A549 (cell line): ENCODE measurements around the gene FAM174B. TPM values are rescaled to one million over a fixed set of nuclear protein-coding genes. Genes with fewer than 3 reads are reported as not detected.
"Not testable (repeated sequence)": the region's sequence is repeated elsewhere in the genome, so short reads cannot be mapped to it uniquely, and the experiment has no call there.

Experiments
- ATAC-seq, 2 experiments: fragments of 200-7000 bp in 1 of 2; fragments of >200 bp in 1 of 2; cut with Nextera tagmentation in 1 of 2; cut with Tn5 transposase in 1 of 2; 3 replicates each; pipeline versions ENCODE4 v1.8.0 to v1.9.1; 2018 to 2020; ENCODE audit warnings: mild to moderate bottlenecking in 1 of 2, moderate library complexity in 1 of 2
- CTCF ChIA-PET: fragments of 300-600 bp; sonication (Branson Sonifier 250); formaldehyde crosslinking; extraction: SDS; loops from one replicate; lab custom pipeline; 2021; ENCODE audit warnings: antibody characterized with exemption, inconsistent platforms; lab: Yijun Ruan, JAX
- POLR2A ChIA-PET: fragments of 350-600 bp; formaldehyde crosslinking; extraction: SDS; loops from one replicate; lab custom pipeline; 2021; ENCODE audit warnings: antibody characterized with exemption, inconsistent platforms; lab: Yijun Ruan, JAX
- DNase-seq, 2 experiments: peaks; one replicate each; pipeline versions ENCODE4 v3.0.0 to v3.0.0-alpha.2; 2011 to 2016; ENCODE audit warnings: low read depth in 1 of 2, low spot score in 1 of 2
- FAIRE-seq: peaks from 2 replicates; lab custom pipeline; 2011; peaks lifted over from hg19 to GRCh38; lab: Jason Lieb, UNC
- H3K27ac ChIP-seq, 2 experiments: fragments of >200 bp; sonication (Bioruptor Twin); formaldehyde crosslinking; 3 replicates each; pipeline ENCODE4 v1.5.1; 2016 to 2017
- H3K4me1 ChIP-seq: fragments of >200 bp; sonication (Bioruptor Twin); formaldehyde crosslinking; 3 replicates; pipeline ENCODE4 v1.6.1; 2016
- H3K4me2 ChIP-seq: fragments of >200 bp; sonication (Bioruptor Twin); formaldehyde crosslinking; 3 replicates; pipeline ENCODE4 v1.6.1; 2016
- H3K4me3 ChIP-seq: fragments of >200 bp; sonication (Bioruptor Twin); formaldehyde crosslinking; 3 replicates; pipeline ENCODE4 v1.5.1; 2016
- H3K9me3 ChIP-seq: fragments of >200 bp; sonication (Bioruptor Twin); formaldehyde crosslinking; 3 replicates; pipeline ENCODE4 v1.6.1; 2016
- CBX2 ChIP-seq: fragments of 200-600 bp; sonication (generic); IDR thresholded peaks from 2 replicates; pipeline ENCODE4 v1.6.1; 2016; ENCODE audit warnings: low read depth, mild to moderate bottlenecking, borderline replicate concordance
- CBX8 ChIP-seq: fragments of 200-600 bp; sonication (generic); IDR thresholded peaks from 2 replicates; pipeline ENCODE4 v1.6.1; 2016
- CHD2 ChIP-seq: fragments of 150-350 bp; IDR thresholded peaks from 2 replicates; pipeline ENCODE4 v1.6.1; 2014; ENCODE audit warnings: low read length; ENCODE audit not compliant: partially characterized antibody
- CTCF ChIP-seq: fragments of >200 bp; sonication (Bioruptor Twin); formaldehyde crosslinking; IDR thresholded peaks from 3 replicates; pipeline ENCODE4 v1.5.1; 2016
- EHF ChIP-seq: fragments of 250-450 bp; sonication (Bioruptor Pico); IDR thresholded peaks from 2 replicates; pipeline ENCODE4 v1.5.0; 2020; ENCODE audit warnings: mild to moderate bottlenecking
- EP300 ChIP-seq, 2 experiments: fragments of >200 bp; sonication (Bioruptor Twin); formaldehyde crosslinking; IDR thresholded peaks; 2 replicates in 1 of 2; 3 replicates in 1 of 2; pipeline ENCODE4 v1.6.1; 2016 to 2017
- HDAC2 ChIP-seq: fragments of 200-600 bp; sonication (generic); IDR thresholded peaks from 2 replicates; pipeline ENCODE4 v1.6.1; 2016
- HES2 ChIP-seq: fragments of >200 bp; sonication (Bioruptor Twin); formaldehyde crosslinking; IDR thresholded peaks from 2 replicates; pipeline ENCODE4 v1.6.1; 2016
- HEYL ChIP-seq: fragments of 250-450 bp; sonication (Bioruptor Pico); IDR thresholded peaks from 2 replicates; pipeline ENCODE4 v1.8.0; 2021; ENCODE audit warnings: mild to moderate bottlenecking, moderate library complexity
- HMGXB4 ChIP-seq: fragments of 250-450 bp; sonication (Bioruptor Pico); IDR thresholded peaks from 2 replicates; pipeline ENCODE4 v1.5.0; 2021; ENCODE audit warnings: mild to moderate bottlenecking, moderate library complexity, borderline replicate concordance
- HOXB13 ChIP-seq: fragments of 250-450 bp; sonication (Bioruptor Pico); IDR thresholded peaks from 2 replicates; pipeline ENCODE4 v1.5.0; 2020; ENCODE audit warnings: low read depth, mild to moderate bottlenecking, moderate library complexity
- NPAS2 ChIP-seq: fragments of 250-450 bp; sonication (Bioruptor Pico); IDR thresholded peaks from 2 replicates; pipeline ENCODE4 v1.8.0; 2022; ENCODE audit warnings: mild to moderate bottlenecking, moderate library complexity, borderline replicate concordance
- NR3C1 ChIP-seq: fragments of >200 bp; sonication (Bioruptor Twin); formaldehyde crosslinking; IDR thresholded peaks from 3 replicates; pipeline ENCODE4 v1.6.1; 2017
- POLR2AphosphoS2 ChIP-seq: conservative IDR thresholded peaks from 2 replicates; pipeline ENCODE4 v1.6.1; 2012; ENCODE audit warnings: low read length, improper control_type of control experiment, inconsistent platforms
- ZC3H11A ChIP-seq: fragments of 450-650 bp; IDR thresholded peaks from 2 replicates; pipeline ENCODE4 v1.6.1; 2014; ENCODE audit warnings: antibody characterized with exemption, mild to moderate bottlenecking
- ZNF302 ChIP-seq: fragments of 250-450 bp; sonication (Bioruptor Pico); IDR thresholded peaks from 2 replicates; pipeline ENCODE4 v1.9.0; 2021; ENCODE audit warnings: inconsistent platforms, mild to moderate bottlenecking, moderate library complexity
- WGBS: methylation state at CpG from one replicate; pipeline ENCODE4 v1.1.6; 2017; ENCODE audit errors: missing lambda C conversion rate; 5-methylcytosine and 5-hydroxymethylcytosine counted together
- polyA plus RNA-seq, 4 experiments: library from polyadenylated mRNA; depleted of rRNA in 3 of 4; stranded (reverse); fragments of >200 nt; fragmentation: RNase III in 1 of 4; extraction: RNeasy Plus Mini Kit Qiagen cat#74134 plus additional on column Dnase treatment in 1 of 4; gene quantifications; 2 replicates in 3 of 4; 3 replicates in 1 of 4; pipeline ENCODE4 v1.2.3, GENCODE V29; 2011 to 2017
- TF ChIP-seq, protein P1 (sequence below): fragments of 200-600 bp; sonication (generic); IDR thresholded peaks from 2 replicates; pipeline ENCODE4 v1.6.1; 2016; ENCODE audit warnings: antibody characterized with exemption, mild to moderate bottlenecking, moderate library complexity
- TF ChIP-seq, protein P2 (sequence below): fragments of >200 bp; sonication (Bioruptor Twin); formaldehyde crosslinking; IDR thresholded peaks from 3 replicates; pipeline ENCODE4 v1.6.1; 2016
- TF ChIP-seq, protein P3 (sequence below): IDR thresholded peaks from 2 replicates; pipeline ENCODE4 v1.6.1; 2012

Gene FAM174B
- polyA plus RNA-seq, 2 of the 4 experiments (the other 2 are of a cell fraction), result 4.6 to 13.9 TPM

DNA sequence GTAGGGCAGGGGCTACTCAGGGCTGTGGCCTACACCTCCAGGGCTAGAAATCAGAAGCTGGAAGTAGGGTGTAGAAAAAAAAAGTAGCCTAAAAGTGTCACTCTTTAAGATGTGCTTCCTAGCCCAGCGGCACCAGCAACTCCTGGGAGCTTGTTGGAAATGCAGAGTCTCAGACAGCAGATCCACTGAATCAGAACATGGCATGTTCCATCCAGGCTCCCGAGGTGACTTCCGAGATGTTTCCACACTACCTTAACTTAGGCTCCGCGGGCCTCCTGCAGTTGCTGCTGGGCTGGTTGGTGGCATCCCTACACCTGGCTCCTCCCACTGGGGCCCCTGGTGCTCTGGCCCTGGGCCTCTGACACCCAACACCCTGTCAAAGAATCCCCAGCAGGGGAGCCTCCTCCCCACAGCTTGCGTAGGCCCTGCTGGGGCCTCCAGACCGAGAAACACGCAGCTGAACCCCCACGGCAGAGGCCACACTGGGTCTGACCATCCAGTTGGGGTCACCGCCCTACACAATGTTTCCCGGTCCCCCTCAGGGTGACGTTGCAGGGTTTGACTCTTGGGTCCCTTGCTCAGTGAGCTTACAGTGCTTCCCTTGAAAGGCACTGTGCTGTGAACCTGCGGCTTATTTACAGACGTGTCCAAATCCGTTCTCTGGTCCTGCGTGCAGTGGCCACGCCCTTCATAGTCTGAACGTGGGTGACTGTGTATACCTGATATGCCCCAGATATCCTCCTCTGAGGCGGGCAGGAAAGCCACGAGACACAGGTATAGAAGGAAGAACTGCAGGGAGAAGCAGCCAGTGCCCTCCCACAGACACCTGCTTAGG, 46.5 kb downstream of the FAM174B start (continued):
- TF ChIP-seq POLR2AphosphoS2 (no peak), HES2 (no peak), HOXB13 (no peak)
- TF ChIP-seq, protein P1, sequence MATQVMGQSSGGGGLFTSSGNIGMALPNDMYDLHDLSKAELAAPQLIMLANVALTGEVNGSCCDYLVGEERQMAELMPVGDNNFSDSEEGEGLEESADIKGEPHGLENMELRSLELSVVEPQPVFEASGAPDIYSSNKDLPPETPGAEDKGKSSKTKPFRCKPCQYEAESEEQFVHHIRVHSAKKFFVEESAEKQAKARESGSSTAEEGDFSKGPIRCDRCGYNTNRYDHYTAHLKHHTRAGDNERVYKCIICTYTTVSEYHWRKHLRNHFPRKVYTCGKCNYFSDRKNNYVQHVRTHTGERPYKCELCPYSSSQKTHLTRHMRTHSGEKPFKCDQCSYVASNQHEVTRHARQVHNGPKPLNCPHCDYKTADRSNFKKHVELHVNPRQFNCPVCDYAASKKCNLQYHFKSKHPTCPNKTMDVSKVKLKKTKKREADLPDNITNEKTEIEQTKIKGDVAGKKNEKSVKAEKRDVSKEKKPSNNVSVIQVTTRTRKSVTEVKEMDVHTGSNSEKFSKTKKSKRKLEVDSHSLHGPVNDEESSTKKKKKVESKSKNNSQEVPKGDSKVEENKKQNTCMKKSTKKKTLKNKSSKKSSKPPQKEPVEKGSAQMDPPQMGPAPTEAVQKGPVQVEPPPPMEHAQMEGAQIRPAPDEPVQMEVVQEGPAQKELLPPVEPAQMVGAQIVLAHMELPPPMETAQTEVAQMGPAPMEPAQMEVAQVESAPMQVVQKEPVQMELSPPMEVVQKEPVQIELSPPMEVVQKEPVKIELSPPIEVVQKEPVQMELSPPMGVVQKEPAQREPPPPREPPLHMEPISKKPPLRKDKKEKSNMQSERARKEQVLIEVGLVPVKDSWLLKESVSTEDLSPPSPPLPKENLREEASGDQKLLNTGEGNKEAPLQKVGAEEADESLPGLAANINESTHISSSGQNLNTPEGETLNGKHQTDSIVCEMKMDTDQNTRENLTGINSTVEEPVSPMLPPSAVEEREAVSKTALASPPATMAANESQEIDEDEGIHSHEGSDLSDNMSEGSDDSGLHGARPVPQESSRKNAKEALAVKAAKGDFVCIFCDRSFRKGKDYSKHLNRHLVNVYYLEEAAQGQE, result no peak

DNA sequence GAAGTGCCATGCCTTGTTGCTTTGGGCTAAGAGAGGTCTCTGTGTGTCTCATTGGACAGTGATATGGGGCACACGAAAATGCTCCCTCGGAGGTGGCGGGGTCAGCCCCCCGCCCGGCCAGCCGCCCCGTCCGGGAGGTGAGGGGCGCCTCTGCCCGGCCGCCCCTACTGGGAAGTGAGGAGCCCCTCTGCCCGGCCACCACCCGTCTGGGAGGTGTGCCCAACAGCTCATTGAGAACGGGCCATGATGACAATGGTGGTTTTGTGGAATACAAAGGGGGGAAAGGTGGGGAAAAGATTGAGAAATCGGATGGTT, 48.8 kb downstream of the FAM174B start:
- H3K4me2 ChIP-seq, FAIRE-seq, CTCF ChIA-PET, POLR2A ChIA-PET, H3K27ac ChIP-seq, H3K9me3 ChIP-seq, H3K4me1 ChIP-seq, ATAC-seq, H3K4me3 ChIP-seq, DNase-seq: not testable (repeated sequence)
- WGBS, result 45% methylated on average over 6 of the region's 15 CpGs

DNA sequence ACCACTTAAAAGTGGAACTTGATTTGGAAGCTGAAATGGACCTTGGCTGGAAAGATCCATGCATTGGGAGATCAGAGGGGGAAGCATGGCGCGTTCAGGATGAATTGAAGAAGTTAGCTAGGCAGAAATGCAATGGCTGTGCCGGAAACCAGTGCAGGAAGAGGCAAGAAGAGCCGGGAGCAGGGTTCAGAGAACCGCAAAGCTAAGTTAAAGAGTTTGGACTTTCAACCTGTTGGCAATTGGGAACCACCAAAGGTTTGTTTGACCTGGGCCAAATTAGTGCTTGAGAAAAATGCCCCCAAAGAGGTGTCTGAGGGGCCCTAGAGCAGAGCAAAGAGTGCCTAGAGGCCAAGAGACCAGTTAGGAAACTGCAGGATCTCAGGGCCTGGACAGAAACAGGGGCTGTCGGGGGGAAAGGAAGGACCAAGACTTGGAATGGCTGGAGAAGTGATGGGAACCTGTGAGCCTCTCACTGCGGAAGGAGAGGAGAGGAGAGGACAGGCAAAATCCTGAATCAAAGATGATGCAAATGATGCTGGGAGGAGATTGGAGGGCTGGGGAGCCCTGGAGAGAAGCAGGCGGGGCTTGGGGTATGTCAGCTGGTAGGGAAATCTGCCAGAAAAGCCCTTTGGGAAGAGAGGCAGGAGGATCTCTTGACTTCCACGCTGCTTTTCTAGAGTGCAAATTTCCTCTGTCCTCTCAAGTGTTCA, 49.3 kb downstream of the FAM174B start:
- ATAC-seq, result no peak; a peak in 1 of 6 replicates
- TF ChIP-seq CHD2 (no peak), ZC3H11A (no peak), EHF (CRISPR knock-in tag) (no peak), HEYL (CRISPR knock-in tag) (no peak), NR3C1 (no peak), HMGXB4 (no peak), EP300 (IDR thresholded peaks at IDR 0.05) (no peak), NPAS2 (CRISPR knock-in tag) (no peak), POLR2AphosphoS2 (no peak), CTCF (no peak), ZNF302 (no peak), CBX2 (no peak), HDAC2 (no peak), CBX8 (no peak)
- TF ChIP-seq, protein P2, sequence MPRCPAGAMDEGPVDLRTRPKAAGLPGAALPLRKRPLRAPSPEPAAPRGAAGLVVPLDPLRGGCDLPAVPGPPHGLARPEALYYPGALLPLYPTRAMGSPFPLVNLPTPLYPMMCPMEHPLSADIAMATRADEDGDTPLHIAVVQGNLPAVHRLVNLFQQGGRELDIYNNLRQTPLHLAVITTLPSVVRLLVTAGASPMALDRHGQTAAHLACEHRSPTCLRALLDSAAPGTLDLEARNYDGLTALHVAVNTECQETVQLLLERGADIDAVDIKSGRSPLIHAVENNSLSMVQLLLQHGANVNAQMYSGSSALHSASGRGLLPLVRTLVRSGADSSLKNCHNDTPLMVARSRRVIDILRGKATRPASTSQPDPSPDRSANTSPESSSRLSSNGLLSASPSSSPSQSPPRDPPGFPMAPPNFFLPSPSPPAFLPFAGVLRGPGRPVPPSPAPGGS, result no peak
- TF ChIP-seq, protein P1, result no peak
- TF ChIP-seq, protein P3, sequence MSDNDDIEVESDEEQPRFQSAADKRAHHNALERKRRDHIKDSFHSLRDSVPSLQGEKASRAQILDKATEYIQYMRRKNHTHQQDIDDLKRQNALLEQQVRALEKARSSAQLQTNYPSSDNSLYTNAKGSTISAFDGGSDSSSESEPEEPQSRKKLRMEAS, result no peak

More for the DNA sequence above, 49.3 kb downstream of the FAM174B start:
- DNase-seq (no peak), FAIRE-seq (no peak)
- H3K4me1 ChIP-seq, result 0 out of 3 replicates have a peak, but pooled peaks cover 3% of the 10 kb centered on the region
- no peak overlapping the region for H3K27ac ChIP-seq
- H3K9me3 ChIP-seq, result no peaks in the 10 kb centered on the region
- H3K4me2 ChIP-seq, result no peak overlapping the region
- WGBS, result 58% methylated on average over 9 of the region's 9 CpGs
- ChIA-PET CTCF (no interaction called here), POLR2A (no interaction called here)
- no peak overlapping the region for H3K4me3 ChIP-seq
